ENCODE measurements around the gene BRSK1. TPM values are rescaled to one million over a fixed set of nuclear protein-coding genes. Genes with fewer than 3 reads are reported as not detected.

BRSK1 gene
- polyA plus RNA-seq, 3 donors: 12.7 to 16.2 (median 14.6) TPM

GRCh38 chr19:55289117-55289796, 5.5 kb downstream of the BRSK1 start:
- no peak for DNase-seq (ENCODE audit: extremely low read depth in 1 of 11, low read depth in 9 of 11, low spot score in 4 of 11)

GRCh38 chr19:55297267-55297666, 13.5 kb downstream of the BRSK1 start:
- no peak for DNase-seq (ENCODE audit: extremely low read depth in 1 of 11, low read depth in 9 of 11, low spot score in 4 of 11)

GRCh38 chr19:55299991-55300390, 16.2 kb downstream of the BRSK1 start:
- no peak for DNase-seq (ENCODE audit: extremely low read depth in 1 of 11, low read depth in 9 of 11, low spot score in 4 of 11)

- no peak for DNase-seq (ENCODE audit: extremely low read depth in 1 of 11, low read depth in 9 of 11, low spot score in 4 of 11)
Measured at GRCh38 chr19:55300886-55301458, 17.2 kb downstream of the BRSK1 start.

GRCh38 chr19:55301459-55302317, 17.9 kb downstream of the BRSK1 start:
- peak; percentile 50 to 83 (median 75) for DNase-seq (ENCODE audit: extremely low read depth in 1 of 11, low read depth in 9 of 11, low spot score in 4 of 11)

- DNase-seq (ENCODE audit: extremely low read depth in 1 of 11, low read depth in 9 of 11, low spot score in 4 of 11): no peak
Measured at GRCh38 chr19:55302318-55302703, 18.5 kb downstream of the BRSK1 start.

- DNase-seq (ENCODE audit: extremely low read depth in 1 of 11, low read depth in 9 of 11, low spot score in 4 of 11): no peak
Measured at GRCh38 chr19:55303477-55303876, 19.7 kb downstream of the BRSK1 start.

GRCh38 chr19:55304279-55304978, 20.6 kb downstream of the BRSK1 start:
- no peak for DNase-seq (ENCODE audit: extremely low read depth in 1 of 11, low read depth in 9 of 11, low spot score in 4 of 11)

GRCh38 chr19:55304980-55305379, 21.2 kb downstream of the BRSK1 start:
- no peak for DNase-seq (ENCODE audit: extremely low read depth in 1 of 11, low read depth in 9 of 11, low spot score in 4 of 11)

GRCh38 chr19:55305491-55305890, 21.7 kb downstream of the BRSK1 start:
- no peak for DNase-seq (ENCODE audit: extremely low read depth in 1 of 11, low read depth in 9 of 11, low spot score in 4 of 11)

GRCh38 chr19:55305983-55306562, 22.3 kb downstream of the BRSK1 start:
- no peak for DNase-seq (ENCODE audit: extremely low read depth in 1 of 11, low read depth in 9 of 11, low spot score in 4 of 11)

- DNase-seq (ENCODE audit: extremely low read depth in 1 of 11, low read depth in 9 of 11, low spot score in 4 of 11): no peak
Measured at GRCh38 chr19:55306712-55307111, 22.9 kb downstream of the BRSK1 start.

GRCh38 chr19:55308281-55308680, 24.5 kb downstream of the BRSK1 start:
- no peak for DNase-seq (ENCODE audit: extremely low read depth in 1 of 11, low read depth in 9 of 11, low spot score in 4 of 11)

- no peak for DNase-seq (ENCODE audit: extremely low read depth in 1 of 11, low read depth in 9 of 11, low spot score in 4 of 11)
Measured at GRCh38 chr19:55309448-55309847, 25.7 kb downstream of the BRSK1 start.

- no peak for DNase-seq (ENCODE audit: extremely low read depth in 1 of 11, low read depth in 9 of 11, low spot score in 4 of 11)
Measured at GRCh38 chr19:55310498-55310897, 26.7 kb downstream of the BRSK1 start.

- DNase-seq (ENCODE audit: extremely low read depth in 1 of 11, low read depth in 9 of 11, low spot score in 4 of 11): no peak
Measured at GRCh38 chr19:55311397-55311796, 27.6 kb downstream of the BRSK1 start.

- no peak for DNase-seq (ENCODE audit: extremely low read depth in 1 of 11, low read depth in 9 of 11, low spot score in 4 of 11)
Measured at GRCh38 chr19:55311797-55312196, 28.0 kb downstream of the BRSK1 start.

GRCh38 chr19:55312621-55313512, 29.1 kb downstream of the BRSK1 start:
- DNase-seq (ENCODE audit: extremely low read depth in 1 of 11, low read depth in 9 of 11, low spot score in 4 of 11): peak in 1 of 11 donors; percentile 61
